Measurements from ENCODE around the gene C1GALT1.

Gene C1GALT1

GRCh38 chr7:7290429-7291122, 108.2 kb downstream of the C1GALT1 start:
- no peak for DNase-seq

GRCh38 chr7:7292085-7292484, 109.7 kb downstream of the C1GALT1 start:
- DNase-seq, result no peak

- DNase-seq, result no peak
These were observed 110.3 kb downstream of the C1GALT1 start for GRCh38 chr7:7292608-7293007.

- no peak for DNase-seq
These were observed 110.7 kb downstream of the C1GALT1 start for GRCh38 chr7:7293092-7293491.

- no peak for DNase-seq
These were observed 112.6 kb downstream of the C1GALT1 start for GRCh38 chr7:7294911-7295310.
